ENCODE measurements around the gene OBSCN.
A peak's percentile ranks its signal among the peaks of the same experiment; 100 is the strongest.

Gene OBSCN

DNA sequence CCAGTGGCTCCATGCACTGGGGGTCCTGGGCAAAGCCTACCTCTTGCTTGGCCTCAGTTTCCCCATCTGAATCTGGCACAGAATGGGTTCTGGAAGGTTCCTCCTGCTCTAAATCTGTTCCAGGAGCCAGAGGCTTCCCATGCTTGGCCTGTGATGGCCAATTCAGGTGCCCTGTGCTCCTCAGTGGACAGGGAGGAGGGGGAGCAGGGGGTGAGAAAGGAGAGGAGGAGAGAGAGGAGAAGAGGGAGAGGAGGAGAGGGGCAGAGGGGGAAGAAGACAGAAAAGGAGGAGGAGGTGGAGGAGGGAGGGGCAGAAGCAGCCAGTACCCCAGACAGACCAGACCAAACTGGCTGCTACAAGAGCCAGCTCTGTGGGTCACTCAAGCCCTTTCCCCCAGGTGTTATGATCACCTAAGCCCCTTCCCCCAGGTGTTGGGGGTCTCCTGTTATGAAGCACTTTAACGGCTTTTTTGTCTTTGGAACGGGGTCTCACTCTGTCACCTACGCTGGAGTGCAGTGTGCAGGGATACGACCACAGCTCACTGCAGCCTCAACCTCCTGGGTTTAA, 155.1 kb downstream of the OBSCN start:
- no peak for DNase-seq
- in situ Hi-C loops (cut with HindIII; ENCODE audit: low pct_ligation_motif_present, low pct_unique_long_range_greater_than_20kb, low sequenced_read_pairs): no loop called here

DNA sequence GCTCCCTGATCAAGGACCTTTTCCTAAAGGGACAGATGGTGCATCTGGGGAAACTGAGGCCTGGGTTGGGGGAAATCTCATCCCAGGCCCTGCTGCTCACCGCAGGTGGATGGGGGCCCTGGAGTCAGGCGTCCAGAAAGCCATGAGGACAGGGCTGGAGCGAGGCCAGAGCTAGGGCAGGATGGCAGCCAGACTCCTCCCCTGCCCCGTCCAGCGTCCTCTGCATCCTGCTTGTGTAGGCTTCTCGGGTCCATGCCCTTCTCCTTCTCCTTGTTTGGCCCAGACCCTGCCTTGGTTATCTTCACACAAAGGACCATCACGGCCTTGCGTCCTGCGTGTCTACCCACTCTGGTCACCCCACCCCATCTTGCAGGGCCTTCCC, 155.8 kb downstream of the OBSCN start:
- no peak for DNase-seq
- in situ Hi-C loops (cut with HindIII; ENCODE audit: low pct_ligation_motif_present, low pct_unique_long_range_greater_than_20kb, low sequenced_read_pairs): no loop called here

DNA sequence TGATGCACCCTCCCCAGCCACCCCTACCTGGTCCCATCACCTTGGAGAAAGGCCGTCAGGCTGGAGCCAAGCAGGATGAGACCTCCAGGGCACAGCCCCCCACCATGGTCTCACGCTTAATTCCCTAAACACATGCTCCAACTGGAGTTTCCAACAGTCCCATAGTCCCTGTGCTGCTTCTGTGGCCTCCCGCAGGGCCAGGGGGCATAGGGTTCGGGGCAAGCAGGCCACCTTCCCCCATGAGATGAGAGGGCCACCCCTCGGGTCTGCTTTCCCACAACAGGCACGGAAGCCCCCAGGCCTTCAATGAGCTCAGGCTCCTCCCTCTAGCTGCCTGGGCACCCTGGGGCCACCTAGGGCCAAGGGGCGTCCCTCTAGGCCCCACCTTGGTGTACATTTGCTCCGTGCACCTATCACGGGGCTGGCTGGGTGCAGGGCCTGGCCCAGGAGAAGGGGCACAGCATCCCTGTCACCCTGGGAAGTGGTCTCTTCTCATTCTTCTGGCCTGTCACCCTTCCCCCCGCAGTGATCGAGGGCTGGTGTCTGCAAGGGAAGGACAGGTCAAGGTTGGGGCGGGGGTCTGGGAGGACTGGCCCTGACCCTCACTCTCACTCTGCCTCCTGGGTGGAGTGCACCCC, 156.3 kb downstream of the OBSCN start:
- in situ Hi-C loops (cut with HindIII; ENCODE audit: low pct_ligation_motif_present, low pct_unique_long_range_greater_than_20kb, low sequenced_read_pairs): no loop called here
- DNase-seq: no peak

DNA sequence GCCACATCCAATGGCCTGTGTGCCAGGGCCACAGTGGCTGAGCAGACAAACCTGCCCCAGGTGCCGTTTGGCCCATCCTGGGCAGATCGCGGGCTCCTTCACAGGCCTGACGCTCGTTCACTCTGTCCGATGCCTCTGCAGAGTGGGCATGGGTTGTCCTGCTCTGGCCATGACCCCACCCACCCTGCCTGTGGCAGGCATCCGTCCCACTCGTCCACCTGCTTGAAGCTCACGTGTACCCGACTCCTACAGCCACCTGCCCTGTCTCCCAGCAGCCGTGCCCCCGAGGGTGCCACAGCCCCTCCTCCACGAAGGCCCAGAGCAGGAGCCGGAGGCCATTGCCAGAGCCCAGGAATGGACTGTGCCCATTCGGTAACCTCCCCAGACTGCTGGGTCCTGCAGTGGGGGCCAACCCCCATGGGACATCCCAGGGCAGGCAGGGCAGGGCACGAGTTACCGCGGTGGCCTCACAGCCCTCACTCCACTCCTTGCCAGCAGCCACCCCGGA, 156.9 kb downstream of the OBSCN start:
- DNase-seq: no peak
- in situ Hi-C loops (cut with HindIII; ENCODE audit: low pct_ligation_motif_present, low pct_unique_long_range_greater_than_20kb, low sequenced_read_pairs): no loop called here

DNA sequence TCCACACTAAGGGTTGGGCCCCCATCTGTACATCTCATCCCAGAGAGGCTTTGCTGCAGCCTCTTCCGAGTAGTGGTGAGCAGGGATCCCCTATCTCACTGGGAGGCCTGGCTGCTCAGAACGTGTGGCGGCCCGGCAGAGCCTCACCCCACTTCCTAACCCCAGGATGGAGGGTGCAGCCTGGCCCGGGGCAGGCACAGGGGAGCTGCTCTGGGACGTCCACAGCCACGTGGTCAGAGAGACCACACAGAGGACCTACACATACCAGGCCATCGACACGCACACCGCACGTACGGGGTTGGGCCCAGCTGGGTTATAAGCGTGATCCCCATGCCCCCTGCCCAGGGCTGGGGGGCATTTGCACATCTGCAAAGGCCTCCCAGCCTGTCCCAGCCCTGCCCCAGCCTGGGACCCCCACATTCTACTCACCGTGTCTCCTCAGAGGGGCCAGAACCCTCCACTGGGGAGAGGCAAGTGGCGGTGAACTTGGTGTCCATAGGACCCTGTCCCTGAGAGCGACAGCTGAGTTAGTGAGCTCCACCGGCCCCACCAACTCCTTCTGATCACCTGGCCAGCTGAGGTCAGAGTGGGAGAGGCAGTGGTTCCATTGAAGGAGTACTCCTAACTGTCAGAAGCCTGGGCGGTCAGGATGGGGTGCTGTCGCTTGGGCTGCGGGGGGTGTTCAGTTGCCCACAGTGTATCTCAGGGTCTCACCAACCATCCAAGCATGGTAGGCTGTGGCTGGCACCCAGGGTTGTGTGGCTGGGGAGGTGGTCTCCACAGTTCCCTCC, 157.6 kb downstream of the OBSCN start:
- in situ Hi-C loops (cut with HindIII; ENCODE audit: low pct_ligation_motif_present, low pct_unique_long_range_greater_than_20kb, low sequenced_read_pairs): no loop called here
- no peak for DNase-seq

DNA sequence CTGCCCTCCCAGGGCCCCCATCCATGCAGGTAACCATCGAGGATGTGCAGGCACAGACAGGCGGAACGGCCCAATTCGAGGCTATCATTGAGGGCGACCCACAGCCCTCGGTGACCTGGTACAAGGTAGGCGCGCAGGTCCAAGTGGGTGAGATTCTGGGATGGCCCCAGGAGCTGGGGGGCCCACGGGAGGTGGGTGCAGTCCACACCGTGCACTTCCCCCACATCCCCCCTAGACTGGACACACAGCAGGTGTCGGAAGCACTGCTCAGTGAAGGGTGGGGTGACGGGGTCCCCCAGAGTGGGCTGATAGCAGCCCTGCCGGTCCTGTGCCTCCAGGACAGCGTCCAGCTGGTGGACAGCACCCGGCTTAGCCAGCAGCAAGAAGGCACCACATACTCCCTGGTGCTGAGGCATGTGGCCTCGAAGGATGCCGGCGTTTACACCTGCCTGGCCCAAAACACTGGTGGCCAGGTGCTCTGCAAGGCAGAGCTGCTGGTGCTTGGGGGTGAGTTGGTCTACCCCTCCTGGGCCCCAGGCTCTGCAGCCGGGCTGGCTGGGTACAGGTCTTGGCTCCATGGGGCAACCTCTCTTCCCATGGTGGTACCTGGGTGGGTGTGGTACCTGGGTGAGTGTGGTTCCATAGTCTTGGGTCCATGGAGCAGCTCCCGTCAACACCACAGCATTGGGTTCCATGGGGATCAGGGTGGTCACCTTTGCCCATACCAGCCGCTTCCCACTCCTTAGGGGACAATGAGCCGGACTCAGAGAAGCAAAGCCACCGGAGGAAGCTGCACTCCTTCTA, 158.4 kb downstream of the OBSCN start:
- in situ Hi-C loops (cut with HindIII; ENCODE audit: low pct_ligation_motif_present, low pct_unique_long_range_greater_than_20kb, low sequenced_read_pairs): no loop called here
- DNase-seq: no peak

DNA sequence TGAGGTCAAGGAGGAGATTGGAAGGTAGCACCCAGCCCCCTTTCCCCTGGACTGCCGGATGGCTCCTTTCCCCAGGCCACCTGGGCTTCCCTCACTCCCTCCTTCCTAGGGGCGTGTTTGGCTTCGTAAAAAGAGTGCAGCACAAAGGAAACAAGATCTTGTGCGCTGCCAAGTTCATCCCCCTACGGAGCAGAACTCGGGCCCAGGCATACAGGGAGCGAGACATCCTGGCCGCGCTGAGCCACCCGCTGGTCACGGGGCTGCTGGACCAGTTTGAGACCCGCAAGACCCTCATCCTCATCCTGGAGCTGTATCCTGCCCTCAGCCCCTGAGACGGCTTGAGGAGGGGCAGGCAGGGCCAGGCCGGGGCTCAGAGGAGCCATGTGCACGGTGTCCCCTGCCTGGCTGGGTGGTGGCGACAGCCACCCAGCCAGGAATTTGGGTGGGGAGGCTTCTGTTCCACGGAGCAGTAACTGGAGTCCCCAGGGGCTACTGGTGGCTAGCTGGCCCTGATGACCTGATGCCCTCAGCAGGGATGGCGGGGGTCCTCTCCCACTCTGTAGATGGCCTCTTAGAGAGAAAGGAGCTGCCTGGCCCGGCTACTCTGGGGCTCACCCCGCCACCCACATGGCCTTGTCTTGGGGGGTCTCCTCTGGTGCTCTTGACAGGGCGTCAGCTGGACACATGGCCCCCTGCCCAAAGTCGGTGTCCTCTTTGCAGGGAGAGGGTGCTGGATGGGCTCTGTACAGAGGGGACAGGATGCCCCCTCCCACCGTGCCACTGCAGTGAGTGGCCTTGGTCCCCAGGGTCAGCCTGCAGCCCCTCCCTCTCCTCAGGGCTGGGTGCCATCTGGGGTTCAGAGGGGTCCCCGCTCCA, 159.3 kb downstream of the OBSCN start:
- in situ Hi-C loops (cut with HindIII; ENCODE audit: low pct_ligation_motif_present, low pct_unique_long_range_greater_than_20kb, low sequenced_read_pairs): no loop called here
- DNase-seq: no peak

DNA sequence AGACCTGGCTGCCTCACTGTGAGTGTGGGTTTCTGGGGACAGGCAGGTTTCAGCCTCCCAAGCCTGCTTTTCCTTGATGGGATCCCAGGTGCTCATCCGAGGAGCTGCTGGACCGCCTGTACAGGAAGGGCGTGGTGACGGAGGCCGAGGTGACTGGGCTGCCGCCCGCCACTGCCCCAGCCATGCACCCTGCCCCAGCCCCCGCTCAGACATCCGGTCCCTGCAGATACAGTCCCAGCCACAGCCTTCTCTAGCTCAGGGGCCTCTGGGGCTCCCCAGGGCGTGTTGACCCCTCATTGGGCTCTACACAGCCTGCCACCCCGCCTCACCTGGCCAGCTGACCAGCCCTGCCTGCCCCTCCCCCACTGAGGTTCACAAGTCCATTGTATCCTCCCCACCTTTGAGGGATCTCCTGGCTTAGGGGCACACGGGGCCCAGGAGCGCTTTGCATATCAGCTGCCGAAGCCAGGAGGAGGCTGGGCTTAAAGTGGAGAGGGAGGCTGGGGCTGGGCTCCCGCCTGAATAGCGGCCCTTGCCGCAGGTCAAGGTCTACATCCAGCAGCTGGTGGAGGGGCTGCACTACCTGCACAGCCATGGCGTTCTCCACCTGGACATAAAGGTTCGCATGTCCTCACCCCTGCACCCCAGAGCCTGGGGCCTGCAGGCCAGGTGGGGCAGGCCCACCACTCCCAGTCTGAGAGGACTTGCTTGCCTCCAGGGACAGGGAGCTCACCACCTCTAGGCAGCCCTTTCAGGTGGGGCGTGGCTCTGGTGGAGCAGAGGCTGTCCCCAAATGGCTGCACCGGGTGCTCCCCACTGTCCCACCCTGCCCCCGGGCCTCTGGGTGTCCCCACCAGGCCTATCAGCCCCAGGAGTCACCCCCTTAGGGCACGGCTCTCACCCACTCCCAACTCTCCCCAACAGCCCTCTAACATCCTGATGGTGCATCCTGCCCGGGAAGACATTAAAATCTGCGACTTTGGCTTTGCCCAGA, 160.3 kb downstream of the OBSCN start:
- no peak for DNase-seq

DNA sequence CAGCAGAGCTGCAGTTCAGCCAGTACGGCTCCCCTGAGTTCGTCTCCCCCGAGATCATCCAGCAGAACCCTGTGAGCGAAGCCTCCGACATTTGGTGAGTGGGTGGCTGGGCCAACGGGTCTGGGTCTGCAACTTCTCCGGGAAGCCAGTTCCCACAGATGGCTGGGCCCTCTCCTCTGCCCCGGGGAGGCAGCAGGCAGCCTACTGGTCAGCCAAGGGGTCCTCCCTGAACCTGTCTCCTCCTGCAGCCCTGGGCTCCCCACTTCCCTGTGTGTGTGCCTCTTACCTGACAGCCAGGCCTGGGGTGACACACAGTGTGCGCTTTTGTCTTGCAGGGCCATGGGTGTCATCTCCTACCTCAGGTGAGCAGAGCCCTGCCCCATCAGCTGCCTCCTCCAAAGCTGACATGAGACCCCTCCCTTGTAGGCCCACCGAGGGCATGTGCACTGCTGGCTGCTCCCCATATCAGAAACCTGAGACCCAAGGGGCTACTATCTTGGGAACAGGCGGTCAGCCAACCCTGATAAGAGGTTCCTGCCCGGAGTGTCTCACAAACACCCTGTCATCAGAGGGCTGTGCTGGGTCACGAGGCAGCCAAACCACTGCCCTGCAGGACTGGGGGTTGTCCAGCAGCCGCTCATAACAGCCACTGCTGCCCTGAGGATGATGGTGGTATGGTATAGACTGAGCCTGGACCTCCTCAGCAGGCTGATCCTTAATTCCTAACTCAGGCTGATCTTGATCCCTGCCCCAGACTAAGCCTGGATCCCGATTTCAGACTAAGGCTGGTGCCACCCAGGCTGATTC, 161.2 kb downstream of the OBSCN start:
- in situ Hi-C loops (cut with HindIII; ENCODE audit: low pct_ligation_motif_present, low pct_unique_long_range_greater_than_20kb, low sequenced_read_pairs): no loop called here
- no peak for DNase-seq

More for the DNA sequence above, 160.3 kb downstream of the OBSCN start:
- in situ Hi-C loops (cut with HindIII; ENCODE audit: low pct_ligation_motif_present, low pct_unique_long_range_greater_than_20kb, low sequenced_read_pairs): no loop called here

DNA sequence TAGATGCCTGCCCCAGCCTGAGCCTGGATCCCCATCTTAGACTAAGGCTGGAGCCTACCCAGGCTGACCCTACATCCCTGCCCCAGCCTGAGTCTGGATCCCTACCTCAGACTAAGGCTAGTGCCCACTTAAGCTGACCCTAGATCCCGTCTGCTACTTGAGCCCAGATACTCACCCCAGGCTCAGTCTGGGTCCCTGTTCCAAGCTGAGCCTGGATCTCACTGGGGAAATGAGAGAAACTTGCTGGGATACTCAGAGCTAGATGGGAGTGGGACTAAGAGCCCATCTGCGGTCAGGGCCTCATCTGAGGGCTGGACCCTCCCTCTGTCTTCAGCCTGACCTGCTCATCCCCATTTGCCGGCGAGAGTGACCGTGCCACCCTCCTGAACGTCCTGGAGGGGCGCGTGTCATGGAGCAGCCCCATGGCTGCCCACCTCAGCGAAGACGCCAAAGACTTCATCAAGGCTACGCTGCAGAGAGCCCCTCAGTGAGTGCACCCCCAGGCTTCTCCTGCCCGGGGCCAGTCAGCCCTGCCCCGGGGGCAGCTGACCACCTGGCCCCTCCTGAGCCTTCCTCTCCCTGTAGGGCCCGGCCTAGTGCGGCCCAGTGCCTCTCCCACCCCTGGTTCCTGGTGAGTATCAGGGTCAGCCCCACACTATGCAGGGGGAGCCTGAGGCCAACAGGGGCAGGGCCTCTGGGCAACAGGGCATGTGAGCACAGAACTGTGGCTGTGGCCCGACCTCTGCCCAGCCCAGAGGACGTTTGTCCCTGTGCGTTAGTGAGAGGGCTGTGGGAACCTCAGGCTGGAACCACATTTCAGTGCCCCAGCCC, 162.0 kb downstream of the OBSCN start:
- in situ Hi-C loops (cut with HindIII; ENCODE audit: low pct_ligation_motif_present, low pct_unique_long_range_greater_than_20kb, low sequenced_read_pairs): no loop called here
- DNase-seq: no peak

DNA sequence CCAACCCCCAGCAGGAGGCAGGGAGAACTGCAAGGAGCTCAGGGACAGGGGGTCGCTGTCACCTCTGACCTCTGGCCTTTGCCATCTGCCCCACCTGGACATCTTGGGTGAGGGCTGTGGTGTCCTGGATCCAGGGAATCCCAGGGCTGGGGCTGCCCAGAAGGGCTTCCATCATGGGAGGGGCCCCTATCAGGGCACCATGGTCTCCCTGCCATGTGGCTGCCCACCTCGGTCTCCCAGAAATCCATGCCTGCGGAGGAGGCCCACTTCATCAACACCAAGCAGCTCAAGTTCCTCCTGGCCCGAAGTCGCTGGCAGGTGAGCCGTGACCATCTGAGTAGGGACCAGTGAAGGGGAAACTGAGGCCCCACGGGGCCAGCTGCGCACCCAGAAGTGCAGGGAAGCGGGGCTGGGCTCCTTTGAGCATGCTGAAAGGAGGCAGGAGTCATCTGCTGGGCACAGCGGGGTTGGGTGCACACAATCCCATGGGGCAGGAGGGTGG, 162.6 kb downstream of the OBSCN start:
- no peak for DNase-seq
- in situ Hi-C loops (cut with HindIII; ENCODE audit: low pct_ligation_motif_present, low pct_unique_long_range_greater_than_20kb, low sequenced_read_pairs): no loop called here

DNA sequence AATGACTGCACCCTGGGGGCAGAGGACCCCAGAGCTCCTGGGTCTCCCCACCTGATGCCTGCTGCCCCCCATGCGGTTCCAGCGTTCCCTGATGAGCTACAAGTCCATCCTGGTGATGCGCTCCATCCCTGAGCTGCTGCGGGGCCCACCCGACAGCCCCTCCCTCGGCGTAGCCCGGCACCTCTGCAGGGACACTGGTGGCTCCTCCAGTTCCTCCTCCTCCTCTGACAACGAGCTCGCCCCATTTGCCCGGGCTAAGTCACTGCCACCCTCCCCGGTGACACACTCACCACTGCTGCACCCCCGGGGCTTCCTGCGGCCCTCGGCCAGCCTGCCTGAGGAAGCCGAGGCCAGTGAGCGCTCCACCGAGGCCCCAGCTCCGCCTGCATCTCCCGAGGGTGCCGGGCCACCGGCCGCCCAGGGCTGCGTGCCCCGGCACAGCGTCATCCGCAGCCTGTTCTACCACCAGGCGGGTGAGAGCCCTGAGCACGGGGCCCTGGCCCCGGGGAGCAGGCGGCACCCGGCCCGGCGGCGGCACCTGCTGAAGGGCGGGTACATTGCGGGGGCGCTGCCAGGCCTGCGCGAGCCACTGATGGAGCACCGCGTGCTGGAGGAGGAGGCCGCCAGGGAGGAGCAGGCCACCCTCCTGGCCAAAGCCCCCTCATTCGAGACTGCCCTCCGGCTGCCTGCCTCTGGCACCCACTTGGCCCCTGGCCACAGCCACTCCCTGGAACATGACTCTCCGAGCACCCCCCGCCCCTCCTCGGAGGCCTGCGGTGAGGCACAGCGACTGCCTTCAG, 163.3 kb downstream of the OBSCN start:
- peak; percentile 39 for DNase-seq
- in situ Hi-C loops (cut with HindIII; ENCODE audit: low pct_ligation_motif_present, low pct_unique_long_range_greater_than_20kb, low sequenced_read_pairs): no loop called here

DNA sequence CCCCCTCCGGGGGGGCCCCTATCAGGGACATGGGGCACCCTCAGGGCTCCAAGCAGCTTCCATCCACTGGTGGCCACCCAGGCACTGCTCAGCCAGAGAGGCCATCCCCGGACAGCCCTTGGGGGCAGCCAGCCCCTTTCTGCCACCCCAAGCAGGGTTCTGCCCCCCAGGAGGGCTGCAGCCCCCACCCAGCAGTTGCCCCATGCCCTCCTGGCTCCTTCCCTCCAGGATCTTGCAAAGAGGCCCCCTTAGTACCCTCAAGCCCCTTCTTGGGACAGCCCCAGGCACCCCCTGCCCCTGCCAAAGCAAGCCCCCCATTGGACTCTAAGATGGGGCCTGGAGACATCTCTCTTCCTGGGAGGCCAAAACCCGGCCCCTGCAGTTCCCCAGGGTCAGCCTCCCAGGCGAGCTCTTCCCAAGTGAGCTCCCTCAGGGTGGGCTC, 163.9 kb downstream of the OBSCN start:
- in situ Hi-C loops (cut with HindIII; ENCODE audit: low pct_ligation_motif_present, low pct_unique_long_range_greater_than_20kb, low sequenced_read_pairs): no loop called here
- no peak for DNase-seq

DNA sequence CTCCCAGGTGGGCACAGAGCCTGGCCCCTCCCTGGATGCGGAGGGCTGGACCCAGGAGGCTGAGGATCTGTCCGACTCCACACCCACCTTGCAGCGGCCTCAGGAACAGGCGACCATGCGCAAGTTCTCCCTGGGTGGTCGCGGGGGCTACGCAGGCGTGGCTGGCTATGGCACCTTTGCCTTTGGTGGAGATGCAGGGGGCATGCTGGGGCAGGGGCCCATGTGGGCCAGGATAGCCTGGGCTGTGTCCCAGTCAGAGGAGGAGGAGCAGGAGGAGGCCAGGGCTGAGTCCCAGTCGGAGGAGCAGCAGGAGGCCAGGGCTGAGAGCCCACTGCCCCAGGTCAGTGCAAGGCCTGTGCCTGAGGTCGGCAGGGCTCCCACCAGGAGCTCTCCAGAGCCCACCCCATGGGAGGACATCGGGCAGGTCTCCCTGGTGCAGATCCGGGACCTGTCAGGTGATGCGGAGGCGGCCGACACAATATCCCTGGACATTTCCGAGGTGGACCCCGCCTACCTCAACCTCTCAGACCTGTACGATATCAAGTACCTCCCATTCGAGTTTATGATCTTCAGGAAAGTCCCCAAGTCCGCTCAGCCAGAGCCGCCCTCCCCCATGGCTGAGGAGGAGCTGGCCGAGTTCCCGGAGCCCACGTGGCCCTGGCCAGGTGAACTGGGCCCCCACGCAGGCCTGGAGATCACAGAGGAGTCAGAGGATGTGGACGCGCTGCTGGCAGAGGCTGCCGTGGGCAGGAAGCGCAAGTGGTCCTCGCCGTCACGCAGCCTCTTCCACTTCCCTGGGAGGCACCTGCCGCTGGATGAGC, 164.5 kb downstream of the OBSCN start:
- in situ Hi-C loops (cut with HindIII; ENCODE audit: low pct_ligation_motif_present, low pct_unique_long_range_greater_than_20kb, low sequenced_read_pairs): no loop called here
- peak; percentile 12 for DNase-seq
